Mesendoderm (in vitro differentiated cells): Measurements from ENCODE around the gene WASF1.

Source experiments
- DNase-seq: peaks from one replicate; pipeline ENCODE4 v3.0.0; 2013
- H2AK5ac ChIP-seq: 2 replicates; pipeline ENCODE4 v1.6.1; 2013; ENCODE audit warnings: low read length, inconsistent platforms
- H2BK120ac ChIP-seq: 2 replicates; pipeline ENCODE4 v1.6.1; 2013; ENCODE audit warnings: low read depth, mild to moderate bottlenecking, low read length, moderate library complexity, mixed read lengths
- H2BK15ac ChIP-seq: replicated peaks from 2 replicates; pipeline ENCODE4 v1.6.1; 2013; ENCODE audit warnings: low read depth, mild to moderate bottlenecking, moderate library complexity
- H2BK5ac ChIP-seq: 2 replicates; pipeline ENCODE4 v1.6.1; 2013; ENCODE audit warnings: low read length, inconsistent platforms
- H3K18ac ChIP-seq: 2 replicates; pipeline ENCODE4 v1.6.1; 2013; ENCODE audit warnings: mild to moderate bottlenecking, low read length, mixed read lengths
- H3K23ac ChIP-seq: one replicate; pipeline ENCODE4 v1.6.1; 2013; ENCODE audit warnings: low read length
- H3K27ac ChIP-seq: 2 replicates; pipeline ENCODE4 v1.5.1; 2013; ENCODE audit warnings: low read depth, mild to moderate bottlenecking, inconsistent platforms, low read length, moderate library complexity
- H3K27me3 ChIP-seq: 2 replicates; pipeline ENCODE4 v1.6.1; 2013; ENCODE audit warnings: low read length, control low read depth, mild to moderate bottlenecking, inconsistent platforms; ENCODE audit not compliant: insufficient read depth, poor library complexity
- H3K36me3 ChIP-seq: 2 replicates; pipeline ENCODE4 v1.6.1; 2013; ENCODE audit warnings: low read length, inconsistent platforms; ENCODE audit not compliant: control insufficient read depth, insufficient read depth
- H3K4ac ChIP-seq: one replicate; pipeline ENCODE4 v1.6.1; 2013; ENCODE audit warnings: low read depth, mild to moderate bottlenecking, low read length, moderate library complexity
- H3K4me1 ChIP-seq: 2 replicates; pipeline ENCODE4 v1.6.1; 2013; ENCODE audit warnings: low read depth, low read length, inconsistent platforms; ENCODE audit not compliant: control insufficient read depth
- H3K4me2 ChIP-seq: 2 replicates; pipeline ENCODE4 v1.6.1; 2013; ENCODE audit warnings: low read length
- H3K4me3 ChIP-seq: 2 replicates; pipeline ENCODE4 v1.5.1; 2013; ENCODE audit warnings: mild to moderate bottlenecking, low read length
- H3K56ac ChIP-seq: one replicate; pipeline ENCODE4 v1.6.1; 2013; ENCODE audit warnings: low read length
- H3K79me1 ChIP-seq: 2 replicates; pipeline ENCODE4 v1.6.1; 2013; ENCODE audit warnings: low read length, inconsistent platforms
- H3K79me2 ChIP-seq: 2 replicates; pipeline ENCODE4 v1.6.1; 2013; ENCODE audit warnings: mild to moderate bottlenecking, low read length; ENCODE audit not compliant: control insufficient read depth, insufficient read depth
- H3K9ac ChIP-seq: 2 replicates; pipeline ENCODE4 v1.6.1; 2013; ENCODE audit warnings: low read length, inconsistent platforms
- H4K5ac ChIP-seq: one replicate; pipeline ENCODE4 v1.6.1; 2013; ENCODE audit warnings: low read length
- H4K8ac ChIP-seq: one replicate; pipeline ENCODE4 v1.6.1; 2013; ENCODE audit warnings: low read depth, mild to moderate bottlenecking, control low read depth, low read length, moderate library complexity
- WGBS: extraction: QIAGEN DNeasy Blood & Tissue Kit; methylation state at CpG from one replicate; pipeline ENCODE4 v1.1.7; 2013; ENCODE audit warnings: low lambda C conversion rate, missing lambda C conversion rate; ENCODE audit not compliant: insufficient coverage; ENCODE audit errors: extremely low coverage; 5-methylcytosine and 5-hydroxymethylcytosine counted together

WASF1 gene

GRCh38 chr6:110158479-110158878 is 21.0 kb downstream of the WASF1 start:
- Histone ChIP-seq H3K56ac (no peak overlapping the region), H2BK5ac (no peak overlapping the region), H3K23ac (no peak overlapping the region), H3K9ac (no peak overlapping the region), H3K4me3 (no peak overlapping the region), H3K4ac (no peak overlapping the region), H3K79me1 (no peaks in the 10 kb centered on the region), H4K5ac (no peak overlapping the region), H2BK120ac (no peak overlapping the region), H4K8ac (no peak overlapping the region), H2AK5ac (no peak overlapping the region), H3K27ac (no peak overlapping the region), H3K27me3 (no peaks in the 10 kb centered on the region), H3K4me1 (no peaks in the 10 kb centered on the region), H3K4me2 (no peak overlapping the region), H3K79me2 (no peaks in the 10 kb centered on the region), H3K18ac (no peak overlapping the region), H2BK15ac (no peak overlapping the region), H3K36me3 (no peaks in the 10 kb centered on the region)
- no CpG with 5 or more reads among the region's 1 CpG for WGBS
- DNase-seq, result no peak

- no peak overlapping the region for H3K23ac ChIP-seq
- H4K8ac ChIP-seq, result no peak overlapping the region
- no peak overlapping the region for H3K18ac ChIP-seq
- no peak overlapping the region for H3K56ac ChIP-seq
- no peak overlapping the region for H2BK15ac ChIP-seq
- H2BK120ac ChIP-seq, result no peak overlapping the region
- H4K5ac ChIP-seq, result no peak overlapping the region
- H3K4me3 ChIP-seq, result no peak overlapping the region
- WGBS, result no CpG with 5 or more reads among the region's 3 CpGs
- H3K9ac ChIP-seq, result no peak overlapping the region
- no peaks in the 10 kb centered on the region for H3K36me3 ChIP-seq
- no peak overlapping the region for H2AK5ac ChIP-seq
- no peak for DNase-seq
- H3K4me1 ChIP-seq, result no peaks in the 10 kb centered on the region
- H3K27ac ChIP-seq, result no peak overlapping the region
- no peaks in the 10 kb centered on the region for H3K27me3 ChIP-seq
- no peak overlapping the region for H2BK5ac ChIP-seq
- H3K79me2 ChIP-seq, result no peaks in the 10 kb centered on the region
- no peak overlapping the region for H3K4ac ChIP-seq
- H3K79me1 ChIP-seq, result no peaks in the 10 kb centered on the region
- H3K4me2 ChIP-seq, result no peak overlapping the region
These were observed 31.6 kb downstream of the WASF1 start for GRCh38 chr6:110147870-110148269.

DNA sequence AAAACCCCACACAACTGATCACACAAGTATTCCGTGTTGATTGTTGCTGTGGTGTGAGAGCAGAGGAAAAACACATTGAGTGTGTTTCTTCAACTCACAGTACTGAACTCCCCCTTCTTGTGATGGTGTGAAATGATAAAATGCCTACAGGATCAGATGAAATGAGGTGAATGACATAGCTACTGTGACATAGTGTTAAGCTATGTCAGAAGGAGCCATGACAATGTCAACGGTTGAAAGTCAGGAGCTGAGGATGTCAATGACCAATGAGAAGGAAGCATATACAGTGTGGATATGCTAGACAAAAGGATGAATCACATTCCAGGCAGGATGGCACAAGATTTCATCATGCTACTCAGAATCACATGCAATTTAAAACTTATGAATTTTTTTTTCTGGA is 38.8 kb downstream of the WASF1 start:
- no peak overlapping the region for H3K27ac ChIP-seq

GRCh38 chr6:110139052-110139451 is 40.4 kb downstream of the WASF1 start:
- Histone ChIP-seq H3K4ac (no peak overlapping the region), H4K8ac (no peak overlapping the region), H3K9ac (no peak overlapping the region), H2AK5ac (no peak overlapping the region), H3K36me3 (no peaks in the 10 kb centered on the region), H3K79me2 (no peaks in the 10 kb centered on the region), H3K23ac (no peak overlapping the region), H3K18ac (no peak overlapping the region), H3K56ac (no peak overlapping the region), H3K27me3 (no peaks in the 10 kb centered on the region), H2BK15ac (no peak overlapping the region), H3K4me3 (no peak overlapping the region), H3K4me2 (no peak overlapping the region), H3K27ac (no peak overlapping the region), H3K4me1 (no peaks in the 10 kb centered on the region), H2BK120ac (no peak overlapping the region), H3K79me1 (peaks cover 2% of the 10 kb centered on the region), H4K5ac (no peak overlapping the region), H2BK5ac (no peak overlapping the region)
- DNase-seq, result no peak
- no CpG with 5 or more reads among the region's 9 CpGs for WGBS

More for the DNA sequence above, 38.8 kb downstream of the WASF1 start:
- no peak overlapping the region for H2BK5ac ChIP-seq
- no peak overlapping the region for H3K23ac ChIP-seq
- H2BK15ac ChIP-seq, result no peak overlapping the region
- H4K5ac ChIP-seq, result no peak overlapping the region
- H3K4ac ChIP-seq, result no peak overlapping the region
- no peaks in the 10 kb centered on the region for H3K79me2 ChIP-seq
- no peak overlapping the region for H3K56ac ChIP-seq
- H3K4me2 ChIP-seq, result no peak overlapping the region
- no peak overlapping the region for H3K4me3 ChIP-seq
- H2BK120ac ChIP-seq, result no peak overlapping the region
- peak; percentile 77 for DNase-seq
- H4K8ac ChIP-seq, result no peak overlapping the region
- WGBS, result no CpG with 5 or more reads among the region's 2 CpGs
- no peak overlapping the region for H3K9ac ChIP-seq
- H3K27me3 ChIP-seq, result no peaks in the 10 kb centered on the region
- H3K79me1 ChIP-seq, result peaks cover 2% of the 10 kb centered on the region
- H3K36me3 ChIP-seq, result no peaks in the 10 kb centered on the region
- H3K18ac ChIP-seq, result no peak overlapping the region
- H3K4me1 ChIP-seq, result no peaks in the 10 kb centered on the region
- H2AK5ac ChIP-seq, result no peak overlapping the region

DNA sequence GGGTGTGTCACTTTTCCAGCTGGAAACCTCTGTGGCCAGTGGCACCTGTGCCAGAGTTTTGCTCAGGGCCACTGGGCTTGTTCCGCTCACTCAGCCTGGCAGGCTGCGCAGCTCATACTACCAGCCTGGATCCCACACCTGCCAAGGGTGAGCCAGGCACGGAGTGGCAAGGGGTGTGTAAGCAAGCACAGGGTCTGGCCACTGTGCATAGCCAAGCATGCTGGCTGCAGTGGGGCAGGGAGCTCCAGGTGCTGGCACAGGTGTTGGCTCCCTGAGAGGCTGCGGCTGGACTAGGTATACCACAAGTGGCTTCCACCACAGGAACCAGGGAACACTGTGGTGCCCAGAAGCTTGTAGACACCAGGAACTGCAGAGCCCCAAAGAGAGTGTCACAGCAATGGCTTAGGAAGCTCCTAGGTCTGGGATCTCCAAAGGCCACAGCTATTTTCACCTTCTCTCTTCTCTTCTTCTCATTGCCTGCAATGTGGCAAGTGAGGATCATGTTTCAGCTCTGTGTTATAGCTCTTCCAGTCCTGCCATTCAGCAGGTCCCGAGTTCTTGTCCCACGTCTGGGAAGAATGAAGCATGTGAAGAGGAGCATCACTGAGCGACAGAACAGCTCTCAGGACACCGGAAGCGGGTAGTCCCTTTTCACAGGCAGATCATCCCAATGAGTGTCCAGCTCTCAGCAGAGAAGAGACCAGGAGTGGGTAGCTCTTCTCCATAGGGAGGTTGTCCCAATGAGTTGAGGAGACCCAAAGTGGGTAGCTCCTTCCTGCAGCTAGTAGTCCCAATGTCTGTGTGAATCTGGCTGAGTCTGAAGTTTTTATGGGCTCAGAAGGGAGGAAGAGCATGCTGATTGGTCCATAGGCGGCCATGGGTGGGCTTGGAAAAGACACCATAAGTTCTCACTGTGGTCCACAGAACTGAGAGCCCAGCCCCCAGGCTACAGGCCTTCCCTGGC is 41.3 kb downstream of the WASF1 start:
- Histone ChIP-seq H4K8ac (no peak overlapping the region), H3K4me2 (no peak overlapping the region)
- no CpG with 5 or more reads among the region's 10 CpGs for WGBS

GRCh38 chr6:110130362-110130761 is 49.1 kb downstream of the WASF1 start:
- Histone ChIP-seq H3K18ac (no peak overlapping the region), H4K5ac (no peak overlapping the region), H3K4ac (no peak overlapping the region), H4K8ac (no peak overlapping the region), H3K23ac (no peak overlapping the region), H2BK120ac (no peak overlapping the region), H3K56ac (no peak overlapping the region), H3K4me3 (no peak overlapping the region), H3K27ac (no peak overlapping the region), H3K79me2 (no peaks in the 10 kb centered on the region), H2BK5ac (no peak overlapping the region), H2BK15ac (no peak overlapping the region), H3K36me3 (no peaks in the 10 kb centered on the region), H3K79me1 (peaks cover 2% of the 10 kb centered on the region), H3K4me1 (peaks cover 6% of the 10 kb centered on the region), H3K4me2 (no peak overlapping the region), H3K9ac (no peak overlapping the region), H2AK5ac (no peak overlapping the region), H3K27me3 (no peaks in the 10 kb centered on the region)
- no peak for DNase-seq

More for the DNA sequence above, 41.3 kb downstream of the WASF1 start:
- H3K9ac ChIP-seq, result no peak overlapping the region
- H3K4me3 ChIP-seq, result no peak overlapping the region
- no peak overlapping the region for H3K4ac ChIP-seq
- no peak overlapping the region for H4K5ac ChIP-seq
- no peak overlapping the region for H3K56ac ChIP-seq
- no peaks in the 10 kb centered on the region for H3K27me3 ChIP-seq
- H3K79me1 ChIP-seq, result peaks cover 2% of the 10 kb centered on the region
- DNase-seq, result peak; percentile 35
- no peak overlapping the region for H3K23ac ChIP-seq
- no peak overlapping the region for H2BK5ac ChIP-seq
- H2BK120ac ChIP-seq, result no peak overlapping the region
- H2BK15ac ChIP-seq, result no peak overlapping the region
- H2AK5ac ChIP-seq, result no peak overlapping the region
- no peaks in the 10 kb centered on the region for H3K4me1 ChIP-seq
- no peak overlapping the region for H3K18ac ChIP-seq
- no peaks in the 10 kb centered on the region for H3K36me3 ChIP-seq
- H3K27ac ChIP-seq, result no peak overlapping the region
- H3K79me2 ChIP-seq, result no peaks in the 10 kb centered on the region
